Fibroblast of skin of scalp (primary cell): ENCODE data around the gene PLEKHA5.
"Not testable (repeated sequence)": the region's sequence is repeated elsewhere in the genome, so short reads cannot be mapped to it uniquely, and the experiment has no call there.

Experiments
- DNase-seq: peaks from one replicate; pipeline ENCODE4 v3.0.0-alpha.2; 2013

The PLEKHA5 gene

GRCh38 chr12:19285793-19286448 is 156.4 kb downstream of the PLEKHA5 start:
- no peak for DNase-seq

- no peak for DNase-seq
Observed at GRCh38 chr12:19287302-19287701, 157.8 kb downstream of the PLEKHA5 start.

- DNase-seq, result no peak
Observed at GRCh38 chr12:19288161-19288560, 158.6 kb downstream of the PLEKHA5 start.

DNA sequence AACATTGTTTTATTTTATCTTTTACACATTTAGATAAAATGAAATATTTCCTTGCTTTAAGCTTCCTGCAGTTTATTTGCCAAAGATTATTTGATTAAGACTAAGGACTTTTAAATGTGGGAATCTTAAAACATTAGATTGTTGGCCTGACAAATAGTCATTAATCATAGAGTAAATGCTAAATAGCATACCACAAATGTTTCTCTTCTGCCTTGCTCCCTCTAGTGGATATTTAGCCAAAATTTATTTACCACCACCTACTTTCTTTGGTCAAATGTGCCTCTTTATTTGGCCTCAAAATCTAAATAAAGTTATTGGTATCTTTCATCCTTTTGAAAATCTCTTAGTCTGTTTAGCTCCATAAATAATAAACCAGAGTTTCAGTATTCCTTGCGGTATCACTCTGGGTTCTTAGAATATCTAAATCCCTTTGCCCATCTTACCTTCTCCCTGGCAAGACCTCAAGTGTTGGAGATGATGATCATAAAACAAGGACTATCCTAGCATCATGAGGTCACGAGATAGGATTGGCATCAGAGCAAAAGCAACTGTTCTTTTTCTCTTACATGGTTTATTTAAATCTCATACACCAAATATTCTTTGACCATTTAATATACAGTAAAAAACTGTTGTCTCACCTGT is 159.2 kb downstream of the PLEKHA5 start:
- DNase-seq, result peak; percentile 40

GRCh38 chr12:19298836-19299605 is 169.5 kb downstream of the PLEKHA5 start:
- no peak for DNase-seq

GRCh38 chr12:19299765-19300164 is 170.2 kb downstream of the PLEKHA5 start:
- no peak for DNase-seq

GRCh38 chr12:19301223-19301622 is 171.7 kb downstream of the PLEKHA5 start:
- DNase-seq, result no peak

- no peak for DNase-seq
Observed at GRCh38 chr12:19301688-19302087, 172.2 kb downstream of the PLEKHA5 start.

- DNase-seq, result no peak
Observed at GRCh38 chr12:19302100-19302640, 172.6 kb downstream of the PLEKHA5 start.

DNA sequence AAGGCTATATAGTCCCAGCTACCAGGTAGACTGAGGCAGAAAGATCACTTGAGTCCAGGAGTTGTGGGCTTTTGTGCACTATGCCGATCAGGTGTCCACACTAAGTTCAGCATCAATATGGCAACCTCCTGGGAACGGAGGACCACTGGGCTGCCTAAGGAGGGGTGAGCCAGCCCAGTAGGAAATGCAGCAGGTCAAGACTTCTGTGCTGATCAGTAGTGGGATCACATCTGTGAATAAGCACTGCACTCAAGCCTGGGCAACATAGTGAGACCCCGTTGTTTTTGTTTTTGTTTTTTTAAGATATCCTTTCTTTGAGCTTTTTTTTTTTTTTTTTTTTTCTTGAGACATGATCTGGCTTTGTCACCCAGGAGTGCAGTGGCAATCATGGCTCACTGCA is 174.0 kb downstream of the PLEKHA5 start:
- DNase-seq, result no peak

DNA sequence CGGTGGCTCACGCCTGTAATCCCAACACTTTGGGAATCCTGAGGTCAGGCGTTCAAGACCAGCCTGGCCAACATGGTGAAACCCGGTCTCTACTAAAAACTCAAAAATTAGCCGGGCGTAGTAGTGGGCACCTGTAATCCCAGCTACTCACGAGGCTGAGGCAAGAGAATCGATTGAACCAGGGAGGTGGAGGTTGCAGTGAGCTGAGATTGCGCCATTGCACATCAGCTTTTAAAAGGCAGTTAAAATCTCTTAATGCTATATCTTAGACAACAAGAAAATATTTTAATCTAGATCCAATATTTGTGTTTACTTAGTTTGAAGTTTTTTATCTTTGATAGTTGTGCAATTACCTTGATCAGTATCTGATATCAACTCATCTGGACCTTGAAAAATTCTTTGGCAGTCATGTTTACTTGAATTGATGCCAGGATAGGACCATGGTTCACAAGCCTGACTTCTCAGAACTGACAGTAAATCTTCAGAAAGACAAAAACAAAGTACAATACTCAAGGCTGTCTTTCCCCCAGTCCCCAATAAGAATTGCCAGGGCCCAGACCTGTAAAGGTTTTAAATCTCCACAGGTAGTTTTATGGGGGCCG is 174.7 kb downstream of the PLEKHA5 start:
- no peak for DNase-seq

- DNase-seq, result not testable (repeated sequence)
Observed at GRCh38 chr12:19305621-19306020, 176.1 kb downstream of the PLEKHA5 start.

GRCh38 chr12:19306366-19306765 is 176.8 kb downstream of the PLEKHA5 start:
- DNase-seq, result no peak

- DNase-seq, result no peak
Observed at GRCh38 chr12:19307451-19307850, 177.9 kb downstream of the PLEKHA5 start.

DNA sequence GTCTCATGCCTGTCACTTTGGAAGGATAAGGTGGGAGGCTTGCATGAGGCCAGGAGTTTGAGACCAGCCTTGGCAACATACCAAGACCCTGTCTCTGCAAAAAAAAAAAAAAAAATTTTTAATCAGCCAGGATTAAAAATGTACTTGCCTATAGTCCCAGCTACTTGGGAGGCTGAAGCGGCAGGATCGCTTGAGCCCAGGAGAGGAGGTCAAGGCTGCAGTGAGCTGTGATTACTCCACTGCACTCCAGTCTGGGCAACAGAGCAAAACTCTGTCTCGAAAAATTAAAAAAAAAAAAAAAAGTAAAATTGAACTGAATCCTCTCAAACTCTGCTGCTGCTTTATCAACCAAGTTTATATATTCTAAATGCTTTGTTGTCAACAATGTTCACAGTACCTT is 181.6 kb downstream of the PLEKHA5 start:
- DNase-seq, result no peak

DNA sequence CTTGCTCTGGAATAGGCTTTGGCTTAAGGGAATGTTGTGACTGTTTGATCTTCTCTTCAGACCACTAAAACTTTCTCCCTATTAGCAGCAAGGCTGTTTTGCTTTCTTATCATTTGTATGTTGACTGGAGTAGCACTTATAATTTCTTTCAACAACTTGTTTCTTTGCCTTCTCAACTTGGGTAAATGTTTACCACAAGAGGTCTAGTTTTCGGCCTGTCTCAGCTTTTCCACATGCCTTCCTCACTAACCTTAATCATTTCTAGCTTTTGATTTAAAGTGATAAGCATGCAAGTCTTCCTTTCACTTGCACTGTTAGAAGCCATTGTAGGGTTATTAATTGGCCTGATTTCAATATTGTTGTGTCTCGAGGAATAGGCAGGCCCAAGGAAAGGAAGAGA is 183.1 kb downstream of the PLEKHA5 start:
- DNase-seq, result no peak

DNA sequence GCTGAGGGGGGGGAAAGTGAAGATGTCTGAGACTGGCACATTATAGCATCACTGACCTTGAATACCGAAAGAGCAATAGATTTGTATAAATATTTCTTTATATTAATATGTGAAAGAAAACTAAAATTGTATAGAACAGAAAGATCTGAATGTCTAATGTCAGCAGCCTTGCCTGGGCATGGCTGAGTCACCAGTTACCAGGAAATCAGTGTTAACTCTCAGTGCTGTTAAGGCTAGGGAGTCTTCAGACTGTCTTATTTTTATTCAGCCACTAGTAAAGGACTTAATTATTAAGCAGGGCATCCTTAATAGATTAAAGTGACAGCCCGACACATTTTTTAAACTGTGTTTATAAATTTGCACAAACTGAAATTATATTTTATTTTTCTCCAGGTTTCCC is 186.9 kb downstream of the PLEKHA5 start:
- DNase-seq, result no peak

DNA sequence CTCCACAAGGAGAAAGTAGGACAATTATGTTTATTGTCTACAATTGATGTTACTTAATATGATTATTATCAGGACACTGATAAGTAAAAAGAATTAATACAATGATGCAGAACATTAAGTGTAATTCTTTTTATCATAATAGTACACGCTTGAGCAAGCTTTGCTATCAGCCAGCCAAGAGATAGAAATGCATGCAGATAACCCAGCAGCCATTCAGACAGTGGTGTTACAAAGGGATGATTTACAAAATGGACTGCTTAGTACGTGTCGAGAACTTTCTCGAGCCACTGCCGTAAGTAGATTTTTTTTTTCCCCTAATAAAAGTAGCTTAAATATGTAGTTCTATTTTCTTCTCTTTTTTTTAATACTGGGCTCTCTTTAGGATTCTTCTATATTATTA is 192.8 kb downstream of the PLEKHA5 start:
- DNase-seq, result no peak

- no peak for DNase-seq
Observed at GRCh38 chr12:19323805-19324204, 194.3 kb downstream of the PLEKHA5 start.

DNA sequence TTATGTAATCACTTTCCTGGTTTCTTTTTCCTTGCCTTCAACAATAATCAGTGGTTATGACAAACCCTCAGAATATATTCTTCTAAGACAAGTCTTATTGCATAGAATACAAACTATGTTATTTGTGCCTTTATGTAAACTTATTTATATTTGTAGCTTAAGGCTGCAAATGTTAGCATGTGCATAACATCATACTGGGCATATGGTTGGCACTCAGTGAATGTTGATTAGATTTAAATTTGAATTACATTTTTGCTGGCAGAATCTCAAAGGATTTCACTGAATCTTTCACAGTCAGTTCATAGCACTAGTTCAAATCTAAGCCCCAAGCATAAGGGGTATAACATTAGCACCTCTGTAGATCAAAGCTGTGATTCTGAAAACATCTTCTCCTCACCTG is 196.6 kb downstream of the PLEKHA5 start:
- DNase-seq, result no peak

DNA sequence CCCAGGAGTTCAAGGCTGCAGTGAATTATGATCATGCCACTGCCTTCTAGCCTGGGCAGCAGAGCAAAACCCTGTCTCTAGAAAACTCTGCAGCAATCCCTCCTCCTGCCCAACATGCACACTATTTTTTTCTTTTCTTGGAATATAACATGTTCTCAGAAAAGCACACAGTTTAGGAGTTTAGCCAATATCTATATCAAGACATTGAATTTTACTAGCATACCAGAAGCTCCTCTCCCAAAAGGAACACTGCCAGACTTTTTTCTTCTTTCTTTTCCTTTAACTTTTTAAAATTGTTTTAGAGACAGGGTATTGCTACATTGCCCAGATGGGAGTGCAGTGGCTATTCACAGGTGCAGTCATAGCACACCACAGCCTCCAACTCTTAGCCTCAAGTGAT is 202.7 kb downstream of the PLEKHA5 start:
- DNase-seq, result no peak

GRCh38 chr12:19338405-19338804 is 208.9 kb downstream of the PLEKHA5 start:
- DNase-seq, result no peak

- not testable (repeated sequence) for DNase-seq
Observed at GRCh38 chr12:19350850-19351249, 221.3 kb downstream of the PLEKHA5 start.
